Body of pancreas (tissue), 4 donors: ENCODE measurements around the gene SREBF1. TPM values are rescaled to one million over a fixed set of nuclear protein-coding genes. Genes with fewer than 3 reads are reported as not detected.

Source experiments
- ATAC-seq: fragments of 150-250 bp; one replicate; pipeline ENCODE4 v1.9.1; 2016
- DNase-seq, 4 donors: peaks; one replicate each; pipeline ENCODE4 v3.0.0-alpha.2; 2019
- H3K27ac ChIP-seq, 4 donors: fragments of 200-600 bp; sonication (generic); 1 replicate in 3 of 4; 2 replicates in 1 of 4; pipeline versions ENCODE4 v1.5.1 to v1.6.1; 2016 to 2019; ENCODE audit warnings: mild to moderate bottlenecking in 1 of 4, mixed read lengths in 1 of 4, moderate library complexity in 1 of 4
- H3K27me3 ChIP-seq, 2 donors: fragments of 200-600 bp; sonication (generic); one replicate each; pipeline ENCODE4 v1.6.0; 2016; ENCODE audit warnings: mild to moderate bottlenecking in 1 of 2
- H3K36me3 ChIP-seq, 2 donors: fragments of 200-600 bp; sonication (generic); replicated peaks in 1 of 2; 2 replicates each; pipeline ENCODE4 v1.5.1; 2016; ENCODE audit warnings: low read depth in 2 of 2; ENCODE audit not compliant: insufficient read depth in 1 of 2
- H3K4me1 ChIP-seq: fragments of 200-600 bp; sonication (generic); one replicate; pipeline ENCODE4 v1.6.0; 2016
- H3K4me3 ChIP-seq, 2 donors: fragments of 200-600 bp; sonication (generic); 1 replicate in 1 of 2; 2 replicates in 1 of 2; pipeline ENCODE4 v1.5.1; 2016 to 2019
- H3K9me3 ChIP-seq, 3 donors: fragments of 200-600 bp; sonication (generic); 1 replicate in 2 of 3; 2 replicates in 1 of 3; pipeline ENCODE4 v1.5.1; 2016
- POLR2A ChIP-seq, 3 donors: fragments of 450-650 bp; IDR thresholded peaks; one replicate each; pipeline ENCODE4 v1.6.1; 2016; ENCODE audit warnings: antibody characterized with exemption in 3 of 3, mild to moderate bottlenecking in 2 of 3
- WGBS, 2 donors: methylation state at CpG; one replicate each; pipeline ENCODE4 v1.1.5; 2017; 5-methylcytosine and 5-hydroxymethylcytosine counted together
- intact Hi-C: fragments of 100-400 bp; cut with DNase I; formaldehyde crosslinking; loops from one replicate; pipeline ENCODE4 v1.15.1; 2023
- total RNA-seq, 2 donors: library from RNA; depleted of rRNA; stranded (reverse); fragments of >200 nt; gene quantifications; one replicate each; pipeline ENCODE4 v1.1.0, GENCODE V29; 2016
- TF ChIP-seq, protein P1 (sequence below), 7 experiments: fragments of 450-650 bp in 4 of 7; fragments of 200-600 bp in 3 of 7; sonication (generic) in 3 of 7; IDR thresholded peaks; one replicate each; pipeline ENCODE4 v1.5.1; 2016 to 2019; ENCODE audit warnings: antibody characterized with exemption in 7 of 7

Gene SREBF1
- total RNA-seq, 2 donors from 2014 or later = 22.3 to 88.0 TPM

DNA sequence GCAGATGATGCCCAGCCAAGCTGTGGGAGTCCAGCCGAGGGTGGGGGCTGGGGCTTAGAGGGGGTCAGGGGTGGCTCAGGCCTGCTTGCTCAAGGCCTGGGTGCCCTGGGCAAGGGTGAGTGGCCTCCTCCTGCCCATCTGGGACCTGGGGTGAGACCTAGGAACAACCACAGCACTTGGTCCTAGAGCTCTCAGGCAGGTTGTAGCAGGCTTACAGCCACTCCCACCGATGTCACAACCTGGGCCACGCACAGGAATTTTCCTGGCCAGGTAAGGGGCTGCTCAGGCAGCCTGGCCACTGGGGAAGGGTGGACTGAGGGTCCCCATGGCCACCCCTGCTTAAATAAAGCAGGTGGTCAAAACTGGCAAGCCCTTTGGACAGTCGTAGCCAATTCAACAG, 6.3 kb upstream of the SREBF1 start:
- no peak for TF ChIP-seq POLR2A (IDR thresholded peaks at IDR 0.05)
- TF ChIP-seq, protein P1, sequence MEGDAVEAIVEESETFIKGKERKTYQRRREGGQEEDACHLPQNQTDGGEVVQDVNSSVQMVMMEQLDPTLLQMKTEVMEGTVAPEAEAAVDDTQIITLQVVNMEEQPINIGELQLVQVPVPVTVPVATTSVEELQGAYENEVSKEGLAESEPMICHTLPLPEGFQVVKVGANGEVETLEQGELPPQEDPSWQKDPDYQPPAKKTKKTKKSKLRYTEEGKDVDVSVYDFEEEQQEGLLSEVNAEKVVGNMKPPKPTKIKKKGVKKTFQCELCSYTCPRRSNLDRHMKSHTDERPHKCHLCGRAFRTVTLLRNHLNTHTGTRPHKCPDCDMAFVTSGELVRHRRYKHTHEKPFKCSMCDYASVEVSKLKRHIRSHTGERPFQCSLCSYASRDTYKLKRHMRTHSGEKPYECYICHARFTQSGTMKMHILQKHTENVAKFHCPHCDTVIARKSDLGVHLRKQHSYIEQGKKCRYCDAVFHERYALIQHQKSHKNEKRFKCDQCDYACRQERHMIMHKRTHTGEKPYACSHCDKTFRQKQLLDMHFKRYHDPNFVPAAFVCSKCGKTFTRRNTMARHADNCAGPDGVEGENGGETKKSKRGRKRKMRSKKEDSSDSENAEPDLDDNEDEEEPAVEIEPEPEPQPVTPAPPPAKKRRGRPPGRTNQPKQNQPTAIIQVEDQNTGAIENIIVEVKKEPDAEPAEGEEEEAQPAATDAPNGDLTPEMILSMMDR (IDR thresholded peaks at IDR 0.05) = no peak

DNA sequence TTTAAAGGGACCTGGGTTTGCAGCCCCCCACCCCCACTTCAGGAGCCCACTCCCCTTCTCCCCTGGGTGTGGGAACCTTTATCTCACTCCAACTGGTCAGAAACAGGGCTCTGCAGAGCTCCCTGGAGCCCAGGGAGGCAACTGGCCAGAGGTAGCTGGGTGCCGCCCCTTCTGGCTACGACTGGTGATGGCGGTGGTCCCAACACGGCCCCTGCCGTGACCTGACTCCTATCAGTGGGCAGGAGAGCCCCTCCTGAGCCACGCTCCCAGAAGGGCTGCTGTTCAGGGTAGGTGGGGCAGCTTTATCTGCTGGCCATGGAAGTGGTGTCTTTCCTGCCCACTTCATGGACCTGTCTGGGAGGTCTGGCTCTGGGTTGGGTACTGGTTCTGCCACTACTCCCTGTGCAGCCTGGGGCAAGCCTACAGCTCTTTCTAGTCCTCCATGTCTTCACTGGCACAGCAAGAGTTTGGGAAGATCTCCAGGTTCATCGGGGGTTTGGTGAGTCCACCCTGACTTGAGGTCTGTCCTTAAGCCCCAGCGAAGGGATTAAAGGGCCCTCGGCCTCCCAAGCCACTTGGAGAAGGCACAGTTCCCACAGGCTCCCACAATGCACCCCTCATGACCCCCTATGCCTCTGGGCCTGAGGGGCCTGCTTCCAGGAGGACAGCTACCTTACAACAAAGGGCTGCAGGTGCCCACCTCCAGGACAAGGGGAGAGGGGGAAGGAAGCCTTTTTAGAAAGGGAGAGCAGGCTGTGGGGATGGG, 5.5 kb upstream of the SREBF1 start:
- Histone ChIP-seq H3K27me3 (no peaks in the 10 kb centered on the region), H3K9me3 (no peaks in the 10 kb centered on the region), H3K4me1 (peaks cover 58% of the 10 kb centered on the region), H3K36me3 (no peaks in the 10 kb centered on the region), H3K4me3 (no peak overlapping the region), H3K27ac (peak overlapping the region; percentile 98 to 100 (median 100))
- 41 to 60% methylated on average over 1 to 8 of the region's 9 CpGs for WGBS, 2 donors
- DNase-seq (no peak), ATAC-seq (no peak)
- intact Hi-C loops = no loop called here
- TF ChIP-seq, protein P1 (IDR thresholded peaks at IDR 0.05) = no peak
- TF ChIP-seq POLR2A (IDR thresholded peaks at IDR 0.05) = no peak

More for the DNA sequence above, 6.3 kb upstream of the SREBF1 start:
- Histone ChIP-seq H3K4me1 (peaks cover 50% of the 10 kb centered on the region), H3K9me3 (no peaks in the 10 kb centered on the region), H3K36me3 (no peaks in the 10 kb centered on the region), H3K27me3 (no peaks in the 10 kb centered on the region), H3K4me3 (no peak overlapping the region), H3K27ac (peak overlapping the region in 3 of 4 donors; percentile 98 to 100 (median 100))
- intact Hi-C loops = no loop called here
- 68 to 83% methylated on average over 3 to 4 of the region's 4 CpGs for WGBS, 2 donors
- DNase-seq (no peak), ATAC-seq (no peak)

DNA sequence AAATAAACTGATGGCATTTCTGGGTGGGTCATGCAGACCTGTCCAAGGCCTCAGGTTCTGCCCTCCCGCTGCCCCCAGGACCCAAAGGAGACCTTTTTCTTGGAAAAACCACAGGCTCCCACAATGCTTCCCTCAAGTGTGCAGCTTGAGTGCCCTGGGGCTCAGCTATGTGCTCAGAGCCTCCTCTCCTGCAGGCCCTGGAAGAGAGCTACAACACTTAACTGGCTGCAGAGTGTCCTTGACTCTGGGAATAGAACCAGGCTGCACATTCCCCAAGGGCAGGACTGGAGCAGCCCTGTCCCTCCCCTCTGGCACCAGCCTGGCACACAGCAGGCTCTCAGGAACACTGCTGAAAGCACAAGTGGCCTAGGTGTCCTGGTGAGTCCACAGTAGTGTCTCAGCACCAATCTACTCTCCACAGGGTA, 4.8 kb upstream of the SREBF1 start:
- ATAC-seq (peak; percentile 31), DNase-seq (peak; percentile 77 to 90 (median 88))
- TF ChIP-seq, protein P1 (IDR thresholded peaks at IDR 0.05) = peak in 3 of 7 experiments; percentile 13 to 19 (median 15)
- peak; percentile 33 to 54 (median 44) for TF ChIP-seq POLR2A (IDR thresholded peaks at IDR 0.05)
- H3K36me3 ChIP-seq = no peaks in the 10 kb centered on the region
- H3K27me3 ChIP-seq = no peaks in the 10 kb centered on the region
- WGBS, 2 donors = 17% methylated on average over 1 of the region's 1 CpG; no CpG with 5 or more reads in 1 of the 2 donors
- peaks cover 65% of the 10 kb centered on the region for H3K4me1 ChIP-seq
- no peak overlapping the region for H3K4me3 ChIP-seq
- H3K9me3 ChIP-seq = no peaks in the 10 kb centered on the region
- peak overlapping the region; percentile 98 to 100 (median 100) for H3K27ac ChIP-seq
- intact Hi-C loops = no loop called here

- Histone ChIP-seq H3K36me3 (no peaks in the 10 kb centered on the region), H3K4me1 (peaks cover 69% of the 10 kb centered on the region), H3K4me3 (no peak overlapping the region), H3K27me3 (no peaks in the 10 kb centered on the region), H3K9me3 (no peaks in the 10 kb centered on the region), H3K27ac (peak overlapping the region; percentile 98 to 100 (median 100))
- intact Hi-C loops = no loop called here
- no peak for TF ChIP-seq POLR2A (IDR thresholded peaks at IDR 0.05)
- TF ChIP-seq, protein P1 (IDR thresholded peaks at IDR 0.05) = no peak
- WGBS, 2 donors = 40 to 50% methylated on average over 4 to 7 of the region's 7 CpGs
- no peak for ATAC-seq
- DNase-seq = no peak
Measured at GRCh38 chr17:17840751-17841591, 4.2 kb upstream of the SREBF1 start.
